ENCODE measurements around the gene ANAPC2.

- no peak for TF ChIP-seq CTCF (IDR thresholded peaks at IDR 0.05)
- TF ChIP-seq EZH2 (IDR thresholded peaks at IDR 0.05): peak; percentile 21
- no peak for TF ChIP-seq EZH2phosphoT487 (IDR thresholded peaks at IDR 0.05)
Observed at GRCh38 chr9:137128862-137129455, 59.4 kb downstream of the ANAPC2 start.
